Measurements from ENCODE around the gene DNASE1L1.

DNASE1L1 gene

GRCh38 chrX:154355776-154356140 is 53.3 kb downstream of the DNASE1L1 start:
- H3K4me3 ChIP-seq (ENCODE audit: low read depth, low read length, poor library complexity, severe bottlenecking), result no peak overlapping the region
- TF ChIP-seq EZH2 (IDR thresholded peaks at IDR 0.05; ENCODE audit: borderline replicate concordance, low read length), result no peak
- H3K9me3 ChIP-seq (ENCODE audit: low read length), result no peaks in the 10 kb centered on the region
- no peak overlapping the region for H3K4me2 ChIP-seq (ENCODE audit: low read length)
- no peak overlapping the region for H3K9ac ChIP-seq (ENCODE audit: low read length)
- H3K9me2 ChIP-seq (ENCODE audit: low read depth, low read length), result no peaks in the 10 kb centered on the region
- H4K20me1 ChIP-seq (ENCODE audit: insufficient read depth, low read length), result no peaks in the 10 kb centered on the region
- no peaks in the 10 kb centered on the region for H3K4me1 ChIP-seq (ENCODE audit: insufficient read depth, low read length, severe bottlenecking)
- H3K79me2 ChIP-seq (ENCODE audit: insufficient read depth, low read length), result no peaks in the 10 kb centered on the region
- H3K27ac ChIP-seq (ENCODE audit: low read depth, low read length, poor library complexity, severe bottlenecking), result no peak overlapping the region
- no peak overlapping the region for H2AFZ ChIP-seq (ENCODE audit: low read length)
- H3F3A ChIP-seq (ENCODE audit: insufficient read depth, low read length), result no peaks in the 10 kb centered on the region
- H3K36me3 ChIP-seq (ENCODE audit: insufficient read depth, low read length), result peaks cover 44% of the 10 kb centered on the region
- no peaks in the 10 kb centered on the region for H3K27me3 ChIP-seq (ENCODE audit: insufficient read depth, low read length)

GRCh38 chrX:154355094-154355775 is 53.8 kb downstream of the DNASE1L1 start:
- no peaks in the 10 kb centered on the region for H3K27me3 ChIP-seq (ENCODE audit: insufficient read depth, low read length)
- H3K27ac ChIP-seq (ENCODE audit: low read depth, low read length, poor library complexity, severe bottlenecking), result no peak overlapping the region
- H3F3A ChIP-seq (ENCODE audit: insufficient read depth, low read length), result no peaks in the 10 kb centered on the region
- no peak overlapping the region for H3K4me3 ChIP-seq (ENCODE audit: low read depth, low read length, poor library complexity, severe bottlenecking)
- no peaks in the 10 kb centered on the region for H3K79me2 ChIP-seq (ENCODE audit: insufficient read depth, low read length)
- peaks cover 49% of the 10 kb centered on the region for H3K36me3 ChIP-seq (ENCODE audit: insufficient read depth, low read length)
- no peak overlapping the region for H2AFZ ChIP-seq (ENCODE audit: low read length)
- no peaks in the 10 kb centered on the region for H3K9me3 ChIP-seq (ENCODE audit: low read length)
- H3K9me2 ChIP-seq (ENCODE audit: low read depth, low read length), result no peaks in the 10 kb centered on the region
- no peak overlapping the region for H3K9ac ChIP-seq (ENCODE audit: low read length)
- no peaks in the 10 kb centered on the region for H3K4me1 ChIP-seq (ENCODE audit: insufficient read depth, low read length, severe bottlenecking)
- H3K4me2 ChIP-seq (ENCODE audit: low read length), result no peak overlapping the region
- no peaks in the 10 kb centered on the region for H4K20me1 ChIP-seq (ENCODE audit: insufficient read depth, low read length)
- no peak for TF ChIP-seq EZH2 (IDR thresholded peaks at IDR 0.05; ENCODE audit: borderline replicate concordance, low read length)
- no peak for TF ChIP-seq CTCF (IDR thresholded peaks at IDR 0.05; ENCODE audit: low read length)

GRCh38 chrX:154354516-154354915 is 54.5 kb downstream of the DNASE1L1 start:
- no peaks in the 10 kb centered on the region for H3K9me3 ChIP-seq (ENCODE audit: low read length)
- no peaks in the 10 kb centered on the region for H3K27me3 ChIP-seq (ENCODE audit: insufficient read depth, low read length)
- no peaks in the 10 kb centered on the region for H3K4me1 ChIP-seq (ENCODE audit: insufficient read depth, low read length, severe bottlenecking)
- peaks cover 49% of the 10 kb centered on the region for H3K36me3 ChIP-seq (ENCODE audit: insufficient read depth, low read length)
- no peaks in the 10 kb centered on the region for H3F3A ChIP-seq (ENCODE audit: insufficient read depth, low read length)
- no peaks in the 10 kb centered on the region for H4K20me1 ChIP-seq (ENCODE audit: insufficient read depth, low read length)
- H3K4me2 ChIP-seq (ENCODE audit: low read length), result no peak overlapping the region
- TF ChIP-seq CTCF (IDR thresholded peaks at IDR 0.05; ENCODE audit: low read length), result no peak
- TF ChIP-seq EZH2 (IDR thresholded peaks at IDR 0.05; ENCODE audit: borderline replicate concordance, low read length), result no peak
- H3K79me2 ChIP-seq (ENCODE audit: insufficient read depth, low read length), result no peaks in the 10 kb centered on the region
- no peak overlapping the region for H3K4me3 ChIP-seq (ENCODE audit: low read depth, low read length, poor library complexity, severe bottlenecking)
- no peak overlapping the region for H2AFZ ChIP-seq (ENCODE audit: low read length)
- no peak overlapping the region for H3K27ac ChIP-seq (ENCODE audit: low read depth, low read length, poor library complexity, severe bottlenecking)
- no peaks in the 10 kb centered on the region for H3K9me2 ChIP-seq (ENCODE audit: low read depth, low read length)
- H3K9ac ChIP-seq (ENCODE audit: low read length), result no peak overlapping the region

- Histone ChIP-seq H2AFZ (ENCODE audit: low read length) (no peak overlapping the region), H3K27ac (ENCODE audit: low read depth, low read length, poor library complexity, severe bottlenecking) (no peak overlapping the region), H3K4me2 (ENCODE audit: low read length) (no peak overlapping the region), H3K27me3 (ENCODE audit: insufficient read depth, low read length) (no peaks in the 10 kb centered on the region), H3K9ac (ENCODE audit: low read length) (no peak overlapping the region), H3K4me3 (ENCODE audit: low read depth, low read length, poor library complexity, severe bottlenecking) (no peak overlapping the region), H4K20me1 (ENCODE audit: insufficient read depth, low read length) (no peaks in the 10 kb centered on the region), H3F3A (ENCODE audit: insufficient read depth, low read length) (no peaks in the 10 kb centered on the region), H3K9me3 (ENCODE audit: low read length) (no peaks in the 10 kb centered on the region), H3K9me2 (ENCODE audit: low read depth, low read length) (no peaks in the 10 kb centered on the region), H3K4me1 (ENCODE audit: insufficient read depth, low read length, severe bottlenecking) (no peaks in the 10 kb centered on the region), H3K36me3 (ENCODE audit: insufficient read depth, low read length) (peaks cover 52% of the 10 kb centered on the region), H3K79me2 (ENCODE audit: insufficient read depth, low read length) (no peaks in the 10 kb centered on the region)
- TF ChIP-seq CTCF (IDR thresholded peaks at IDR 0.05; ENCODE audit: low read length) (no peak), EZH2 (IDR thresholded peaks at IDR 0.05; ENCODE audit: borderline replicate concordance, low read length) (no peak)
Observed at GRCh38 chrX:154354013-154354412, 55.0 kb downstream of the DNASE1L1 start.

Data from OCI-LY1 (cell line).